H9 (cell line): ENCODE results near the gene KCTD21. TPM values are rescaled to one million over a fixed set of nuclear protein-coding genes. Genes with fewer than 3 reads are reported as not detected.

ENCODE experiments used
- DNase-seq: peaks from one replicate; pipeline ENCODE4 v3.0.0-alpha.2; 2017
- H2AFZ ChIP-seq: one replicate; pipeline ENCODE4 v1.6.1; 2013; ENCODE audit warnings: mild to moderate bottlenecking, low read length, control low read depth, moderate library complexity
- H2AK5ac ChIP-seq: 2 replicates; pipeline ENCODE4 v1.6.1; 2013; ENCODE audit warnings: low read length, control low read depth, mixed read lengths; ENCODE audit not compliant: insufficient read length
- H2BK120ac ChIP-seq: one replicate; pipeline ENCODE4 v1.6.1; 2013; ENCODE audit warnings: low read depth, mild to moderate bottlenecking, low read length, control low read depth, inconsistent platforms; ENCODE audit not compliant: poor library complexity, severe bottlenecking
- H2BK12ac ChIP-seq: 2 replicates; pipeline ENCODE4 v1.6.1; 2013; ENCODE audit warnings: low read length, control low read depth, mixed read lengths, low read depth; ENCODE audit not compliant: insufficient read length
- H2BK15ac ChIP-seq: 2 replicates; pipeline ENCODE4 v1.6.1; 2013; ENCODE audit warnings: low read depth, low read length, control low read depth
- H2BK20ac ChIP-seq: one replicate; pipeline ENCODE4 v1.6.1; 2013; ENCODE audit warnings: low read depth, mild to moderate bottlenecking, low read length, control low read depth, inconsistent platforms; ENCODE audit not compliant: poor library complexity, severe bottlenecking
- H2BK5ac ChIP-seq: 2 replicates; pipeline ENCODE4 v1.6.1; 2013; ENCODE audit warnings: low read length, control low read depth, mixed read lengths; ENCODE audit not compliant: insufficient read length
- H3K14ac ChIP-seq: 2 replicates; pipeline ENCODE4 v1.6.1; 2013; ENCODE audit warnings: low read length, control low read depth; ENCODE audit not compliant: insufficient read depth
- H3K18ac ChIP-seq: 2 replicates; pipeline ENCODE4 v1.6.1; 2013; ENCODE audit warnings: low read depth, mild to moderate bottlenecking, mixed read lengths, low read length, control low read depth; ENCODE audit not compliant: insufficient read length
- H3K23ac ChIP-seq: 2 replicates; pipeline ENCODE4 v1.6.1; 2013; ENCODE audit warnings: low read length, control low read depth, mixed read lengths, low read depth; ENCODE audit not compliant: insufficient read length
- H3K23me2 ChIP-seq: 2 replicates; pipeline ENCODE4 v1.6.1; 2013; ENCODE audit warnings: low read depth, mild to moderate bottlenecking, mixed read lengths, low read length, control low read depth; ENCODE audit not compliant: insufficient read length, poor library complexity, severe bottlenecking
- H3K27ac ChIP-seq: 2 replicates; pipeline ENCODE4 v1.5.1; 2013; ENCODE audit warnings: low read length, control low read depth, mixed read lengths, low read depth; ENCODE audit not compliant: insufficient read length
- H3K27me3 ChIP-seq: 2 replicates; pipeline ENCODE4 v1.6.1; 2013; ENCODE audit warnings: low read length, control low read depth, inconsistent platforms; ENCODE audit not compliant: insufficient read depth
- H3K4ac ChIP-seq: 2 replicates; pipeline ENCODE4 v1.6.1; 2013; ENCODE audit warnings: low read depth, mild to moderate bottlenecking, control low read depth, inconsistent platforms, low read length, moderate library complexity
- H3K4me1 ChIP-seq: 2 replicates; pipeline ENCODE4 v1.6.1; 2013; ENCODE audit warnings: low read length, control low read depth, inconsistent platforms; ENCODE audit not compliant: insufficient read depth
- H3K4me2 ChIP-seq: 2 replicates; pipeline ENCODE4 v1.6.1; 2013; ENCODE audit warnings: low read length, control low read depth, mixed read lengths; ENCODE audit not compliant: insufficient read length, insufficient read depth
- H3K56ac ChIP-seq: 2 replicates; pipeline ENCODE4 v1.6.1; 2013; ENCODE audit warnings: low read depth, mild to moderate bottlenecking, mixed read lengths, low read length, control low read depth; ENCODE audit not compliant: insufficient read length
- H3K79me1 ChIP-seq: 2 replicates; pipeline ENCODE4 v1.6.1; 2013; ENCODE audit warnings: low read depth, mild to moderate bottlenecking, moderate library complexity, low read length, control low read depth, inconsistent platforms; ENCODE audit not compliant: insufficient read depth, poor library complexity, severe bottlenecking
- H3K79me2 ChIP-seq: 2 replicates; pipeline ENCODE4 v1.6.1; 2013; ENCODE audit warnings: low read length, control low read depth, inconsistent platforms; ENCODE audit not compliant: insufficient read depth
- H3K9ac ChIP-seq: 2 replicates; pipeline ENCODE4 v1.6.1; 2013; ENCODE audit warnings: low read length, control low read depth, mixed read lengths; ENCODE audit not compliant: insufficient read length; ENCODE audit errors: extremely low read depth
- H3K9me3 ChIP-seq: one replicate; pipeline ENCODE4 v1.6.1; 2013; ENCODE audit warnings: low read depth, low read length, inconsistent platforms; ENCODE audit not compliant: control insufficient read depth
- H3T11ph ChIP-seq: one replicate; pipeline ENCODE4 v1.6.1; 2013; ENCODE audit warnings: mild to moderate bottlenecking, low read length, control low read depth, inconsistent platforms
- H4K20me1 ChIP-seq: one replicate; pipeline ENCODE4 v1.6.1; 2013; ENCODE audit not compliant: control insufficient read depth, insufficient read length, insufficient read depth
- H4K5ac ChIP-seq: 2 replicates; pipeline ENCODE4 v1.6.1; 2013; ENCODE audit warnings: low read depth, mild to moderate bottlenecking, mixed read lengths, low read length, control low read depth; ENCODE audit not compliant: insufficient read length
- H4K8ac ChIP-seq: replicated peaks from 2 replicates; pipeline ENCODE4 v1.6.1; 2013; ENCODE audit warnings: low read length, control low read depth, mixed read lengths, low read depth; ENCODE audit not compliant: insufficient read length
- H4K91ac ChIP-seq: 2 replicates; pipeline ENCODE4 v1.6.1; 2013; ENCODE audit warnings: low read depth, mild to moderate bottlenecking, moderate library complexity, mixed read lengths, low read length, control low read depth; ENCODE audit not compliant: insufficient read length
- H3K27ac Mint-ChIP-seq, 3 experiments: 2 replicates in 2 of 3; 3 replicates in 1 of 3; pipeline ENCODE4 v1.8.0; 2020 to 2021; ENCODE audit warnings: mixed read lengths in 3 of 3, mild to moderate bottlenecking in 1 of 3, moderate library complexity in 1 of 3
- H3K27me3 Mint-ChIP-seq: 2 replicates; pipeline ENCODE4 v1.8.0; 2021; ENCODE audit warnings: low read depth, mild to moderate bottlenecking, moderate library complexity, mixed read lengths
- H3K36me3 Mint-ChIP-seq, 3 experiments: 2 replicates in 2 of 3; 3 replicates in 1 of 3; pipeline ENCODE4 v1.8.0; 2020 to 2021; ENCODE audit warnings: low read depth in 3 of 3, mixed read lengths in 3 of 3; ENCODE audit not compliant: insufficient read depth in 1 of 3
- H3K4me1 Mint-ChIP-seq, 2 experiments: 2 replicates each; pipeline ENCODE4 v1.8.0; 2020; ENCODE audit warnings: mixed read lengths in 2 of 2
- H3K4me3 Mint-ChIP-seq, 2 experiments: 2 replicates in 1 of 2; 3 replicates in 1 of 2; pipeline ENCODE4 v1.8.0; 2020 to 2021; ENCODE audit warnings: mild to moderate bottlenecking in 2 of 2, mixed read lengths in 2 of 2, moderate library complexity in 1 of 2
- H3K9me3 Mint-ChIP-seq, 2 experiments: 2 replicates in 1 of 2; 3 replicates in 1 of 2; pipeline ENCODE4 v1.8.0; 2020; ENCODE audit warnings: mild to moderate bottlenecking in 2 of 2, mixed read lengths in 2 of 2, moderate library complexity in 1 of 2
- total RNA-seq: library from RNA; stranded (reverse); gene quantifications from 2 replicates; pipeline ENCODE4 v1.2.1, GENCODE V29; 2021
- TF ChIP-seq, protein P1 (sequence below): fragments of 200-600 bp; sonication (generic); conservative IDR thresholded peaks from 3 replicates; pipeline ENCODE4 v1.8.0; 2021; ENCODE audit warnings: antibody characterized with exemption, mild to moderate bottlenecking

Gene KCTD21
- total RNA-seq, 1 experiment from 2014 or later, result 4.0 TPM

DNA sequence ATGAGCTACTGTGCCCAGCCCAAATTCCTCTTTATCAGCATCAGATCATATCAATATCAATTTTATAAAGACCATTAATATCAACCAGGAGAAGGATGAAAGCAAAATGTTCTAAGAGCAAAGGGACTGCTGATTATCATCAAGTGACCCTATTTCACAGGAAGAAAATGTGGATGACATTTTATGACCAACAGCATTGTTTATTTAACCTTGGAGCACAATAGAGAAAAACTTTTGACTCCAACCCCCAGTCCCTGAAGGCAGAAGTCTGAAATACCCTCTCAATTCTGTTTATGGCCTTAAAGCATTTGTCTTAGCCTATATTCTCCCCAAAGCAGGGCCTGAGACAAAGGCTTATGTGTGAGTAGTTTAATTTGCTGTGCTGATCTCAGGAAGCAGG, 37.7 kb downstream of the KCTD21 start:
- TF ChIP-seq, protein P1, sequence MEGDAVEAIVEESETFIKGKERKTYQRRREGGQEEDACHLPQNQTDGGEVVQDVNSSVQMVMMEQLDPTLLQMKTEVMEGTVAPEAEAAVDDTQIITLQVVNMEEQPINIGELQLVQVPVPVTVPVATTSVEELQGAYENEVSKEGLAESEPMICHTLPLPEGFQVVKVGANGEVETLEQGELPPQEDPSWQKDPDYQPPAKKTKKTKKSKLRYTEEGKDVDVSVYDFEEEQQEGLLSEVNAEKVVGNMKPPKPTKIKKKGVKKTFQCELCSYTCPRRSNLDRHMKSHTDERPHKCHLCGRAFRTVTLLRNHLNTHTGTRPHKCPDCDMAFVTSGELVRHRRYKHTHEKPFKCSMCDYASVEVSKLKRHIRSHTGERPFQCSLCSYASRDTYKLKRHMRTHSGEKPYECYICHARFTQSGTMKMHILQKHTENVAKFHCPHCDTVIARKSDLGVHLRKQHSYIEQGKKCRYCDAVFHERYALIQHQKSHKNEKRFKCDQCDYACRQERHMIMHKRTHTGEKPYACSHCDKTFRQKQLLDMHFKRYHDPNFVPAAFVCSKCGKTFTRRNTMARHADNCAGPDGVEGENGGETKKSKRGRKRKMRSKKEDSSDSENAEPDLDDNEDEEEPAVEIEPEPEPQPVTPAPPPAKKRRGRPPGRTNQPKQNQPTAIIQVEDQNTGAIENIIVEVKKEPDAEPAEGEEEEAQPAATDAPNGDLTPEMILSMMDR, result no peak
- H2BK15ac ChIP-seq, result no peak overlapping the region
- no peak overlapping the region for H3K4me2 ChIP-seq
- no peak for DNase-seq
- no peaks in the 10 kb centered on the region for H3K4me1 ChIP-seq
- no peak overlapping the region for H4K91ac ChIP-seq
- H3K79me1 ChIP-seq, result no peaks in the 10 kb centered on the region
- no peak overlapping the region for H3K23ac ChIP-seq
- H3K27ac ChIP-seq, result no peak overlapping the region
- no peaks in the 10 kb centered on the region for H4K20me1 ChIP-seq
- no peak overlapping the region for H2BK12ac ChIP-seq
- peaks cover 0 to 5% (median 3%) of the 10 kb centered on the region in 3 experiments; a peak in 6 of 7 replicates for H3K36me3 Mint-ChIP-seq
- H3T11ph ChIP-seq, result no peak overlapping the region
- no peak overlapping the region for H3K9ac ChIP-seq
- no peaks in the 10 kb centered on the region for H3K23me2 ChIP-seq
- H3K14ac ChIP-seq, result no peak overlapping the region
- no peaks in the 10 kb centered on the region for H3K9me3 Mint-ChIP-seq
- H2BK20ac ChIP-seq, result no peak overlapping the region
- no peak overlapping the region for H2AFZ ChIP-seq
- no peak overlapping the region for H2AK5ac ChIP-seq
- H4K5ac ChIP-seq, result no peak overlapping the region
- peaks cover 8 to 9% of the 10 kb centered on the region in 2 experiments for H3K4me1 Mint-ChIP-seq
- no peak overlapping the region for H2BK120ac ChIP-seq
- H3K9me3 ChIP-seq, result no peaks in the 10 kb centered on the region
- no peak overlapping the region for H3K18ac ChIP-seq
- no peak overlapping the region for H2BK5ac ChIP-seq
- no peaks in the 10 kb centered on the region for H3K27me3 Mint-ChIP-seq
- no peak overlapping the region for H3K4me3 Mint-ChIP-seq
- no peaks in the 10 kb centered on the region for H3K79me2 ChIP-seq
- H3K27me3 ChIP-seq, result no peaks in the 10 kb centered on the region
- H3K56ac ChIP-seq, result no peak overlapping the region
- no peak overlapping the region for H4K8ac ChIP-seq
- H3K27ac Mint-ChIP-seq, result 0 out of 7 replicates have a peak overlapping the region, but pooled peaks of 1 of the 3 experiments have one; percentile 11
- no peak overlapping the region for H3K4ac ChIP-seq
